CD4-positive, alpha-beta T cell (primary cell): ENCODE measurements around the gene VWF. TPM values are rescaled to one million over a fixed set of nuclear protein-coding genes. Genes with fewer than 3 reads are reported as not detected.

Experiments
- ATAC-seq: fragments of 200-7000 bp; cut with Tn5 transposase; one replicate; pipeline ENCODE4 v1.10.0; 2022; ENCODE audit warnings: mild to moderate bottlenecking; ENCODE audit not compliant: poor library complexity
- CTCF ChIA-PET: fragments of 350-600 bp; sonication (Branson Sonifier 250); formaldehyde crosslinking; loops from one replicate; lab custom pipeline; 2021; ENCODE audit warnings: antibody characterized with exemption, inconsistent platforms; lab: Charles Lee
- POLR2A ChIA-PET: fragments of 350-600 bp; sonication (Branson Sonifier 250); formaldehyde crosslinking; loops from one replicate; lab custom pipeline; 2021; ENCODE audit warnings: antibody characterized with exemption, inconsistent platforms; lab: Charles Lee
- DNase-seq, 14 experiments: peaks; one replicate each; pipeline ENCODE4 v3.0.0-alpha.2; 2013 to 2020; ENCODE audit warnings: mixed read lengths in 2 of 14
- H3K27ac ChIP-seq, 2 donors: one replicate each; pipeline versions ENCODE4 v1.5.1 to v1.7.0; 2013; ENCODE audit warnings: low read length in 2 of 2, low read depth in 1 of 2, mild to moderate bottlenecking in 1 of 2
- H3K27me3 ChIP-seq, 2 experiments: 1 replicate in 1 of 2; 2 replicates in 1 of 2; pipeline versions ENCODE4 v1.6.1 to v1.7.0; 2013; ENCODE audit warnings: low read length in 2 of 2, control low read depth in 1 of 2, mild to moderate bottlenecking in 1 of 2, moderate library complexity in 1 of 2; ENCODE audit not compliant: insufficient read depth in 2 of 2, control insufficient read depth in 1 of 2
- H3K36me3 ChIP-seq: one replicate; pipeline ENCODE4 v1.6.1; 2013; ENCODE audit warnings: low read length, control low read depth; ENCODE audit not compliant: insufficient read depth
- H3K4me1 ChIP-seq: one replicate; pipeline ENCODE4 v1.6.1; 2013; ENCODE audit warnings: low read length, control low read depth; ENCODE audit not compliant: insufficient read depth
- H3K4me3 ChIP-seq: one replicate; pipeline ENCODE4 v1.5.1; 2013; ENCODE audit warnings: mild to moderate bottlenecking, low read length, moderate library complexity
- H3K9me3 ChIP-seq, 2 experiments: 1 replicate in 1 of 2; 2 replicates in 1 of 2; pipeline versions ENCODE4 v1.6.1 to v1.7.0; 2013; ENCODE audit warnings: low read length in 2 of 2, mild to moderate bottlenecking in 2 of 2, control low read depth in 1 of 2, moderate library complexity in 1 of 2; ENCODE audit not compliant: control insufficient read depth in 1 of 2, insufficient read depth in 1 of 2
- H3K27ac Mint-ChIP-seq: one replicate; pipeline ENCODE4 v1.8.0; 2020; ENCODE audit warnings: mixed read lengths
- H3K27me3 Mint-ChIP-seq: one replicate; pipeline ENCODE4 v1.8.0; 2021; ENCODE audit warnings: mixed read lengths
- H3K36me3 Mint-ChIP-seq: one replicate; pipeline ENCODE4 v1.8.0; 2021; ENCODE audit warnings: low read depth, mixed read lengths
- H3K4me1 Mint-ChIP-seq: one replicate; pipeline ENCODE4 v1.8.0; 2021; ENCODE audit warnings: low read depth, mixed read lengths
- H3K4me3 Mint-ChIP-seq: one replicate; pipeline ENCODE4 v1.8.0; 2020; ENCODE audit warnings: mild to moderate bottlenecking, mixed read lengths
- H3K9me3 Mint-ChIP-seq: one replicate; pipeline ENCODE4 v1.8.0; 2020; ENCODE audit warnings: mixed read lengths
- intact Hi-C, 2 experiments: fragments of 100-400 bp; cut with DNase I in 1 of 2; cut with micrococcal nuclease in 1 of 2; formaldehyde crosslinking; loops; one replicate each; pipeline versions ENCODE4 v1.15.1 to v1.9.0; 2023 to 2025; cut with DNase I, micrococcal nuclease
- total RNA-seq, 174 experiments: library from RNA in 2 of 174; stranded (reverse) in 2 of 174; gene quantifications; one replicate each; pipeline ENCODE4 v1.2.3 and lab custom pipeline; 2021 to 2026
- TF ChIP-seq, protein P1 (sequence below): fragments of 200-600 bp; IDR thresholded peaks from one replicate; pipeline ENCODE4 v1.8.0; 2022; ENCODE audit warnings: antibody characterized with exemption, mild to moderate bottlenecking

Gene VWF
- total RNA-seq, 2 experiments from 2014 or later, result 0.20 TPM; not detected in 1

GRCh38 chr12:5905757-5906156 is 218.7 kb downstream of the VWF start:
- Histone ChIP-seq H3K27me3 (peaks cover 0 to 14% of the 10 kb centered on the region in 2 experiments), H3K36me3 (no peaks in the 10 kb centered on the region), H3K4me1 (no peaks in the 10 kb centered on the region), H3K4me3 (no peak overlapping the region), H3K9me3 (peaks cover 0 to 12% of the 10 kb centered on the region in 2 experiments), H3K27ac (no peak overlapping the region)
- Mint-ChIP-seq H3K27ac (no peak overlapping the region), H3K4me1 (no peaks in the 10 kb centered on the region), H3K27me3 (peaks cover 44% of the 10 kb centered on the region), H3K4me3 (no peak overlapping the region), H3K9me3 (no peaks in the 10 kb centered on the region), H3K36me3 (no peaks in the 10 kb centered on the region)
- ChIA-PET POLR2A (no interaction called here), CTCF (no interaction called here)
- DNase-seq, result no peak
- intact Hi-C loops, result no loop called here
- TF ChIP-seq, protein P1, sequence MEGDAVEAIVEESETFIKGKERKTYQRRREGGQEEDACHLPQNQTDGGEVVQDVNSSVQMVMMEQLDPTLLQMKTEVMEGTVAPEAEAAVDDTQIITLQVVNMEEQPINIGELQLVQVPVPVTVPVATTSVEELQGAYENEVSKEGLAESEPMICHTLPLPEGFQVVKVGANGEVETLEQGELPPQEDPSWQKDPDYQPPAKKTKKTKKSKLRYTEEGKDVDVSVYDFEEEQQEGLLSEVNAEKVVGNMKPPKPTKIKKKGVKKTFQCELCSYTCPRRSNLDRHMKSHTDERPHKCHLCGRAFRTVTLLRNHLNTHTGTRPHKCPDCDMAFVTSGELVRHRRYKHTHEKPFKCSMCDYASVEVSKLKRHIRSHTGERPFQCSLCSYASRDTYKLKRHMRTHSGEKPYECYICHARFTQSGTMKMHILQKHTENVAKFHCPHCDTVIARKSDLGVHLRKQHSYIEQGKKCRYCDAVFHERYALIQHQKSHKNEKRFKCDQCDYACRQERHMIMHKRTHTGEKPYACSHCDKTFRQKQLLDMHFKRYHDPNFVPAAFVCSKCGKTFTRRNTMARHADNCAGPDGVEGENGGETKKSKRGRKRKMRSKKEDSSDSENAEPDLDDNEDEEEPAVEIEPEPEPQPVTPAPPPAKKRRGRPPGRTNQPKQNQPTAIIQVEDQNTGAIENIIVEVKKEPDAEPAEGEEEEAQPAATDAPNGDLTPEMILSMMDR, result no peak
- no peak for ATAC-seq

DNA sequence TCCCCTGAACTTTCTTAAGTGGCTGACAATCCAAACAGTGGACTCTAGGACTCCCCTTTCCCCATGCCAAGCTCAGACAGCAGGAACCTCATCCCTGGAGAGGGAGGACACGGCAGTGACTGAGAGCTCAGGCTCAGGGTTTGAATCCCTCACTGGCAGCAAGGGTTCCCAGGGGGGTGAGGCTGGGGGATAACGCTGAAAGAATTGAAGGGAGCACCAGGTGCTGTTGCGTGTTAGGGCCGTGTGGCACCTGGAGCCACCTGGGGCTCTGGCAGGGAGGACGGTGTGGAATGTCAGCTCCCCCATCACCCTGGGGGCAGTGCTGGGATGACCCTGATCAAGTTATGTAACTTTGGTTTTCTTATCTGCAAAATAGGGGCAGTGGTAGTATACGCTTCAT is 219.5 kb downstream of the VWF start:
- ATAC-seq (no peak), DNase-seq (no peak)
- Histone ChIP-seq H3K27ac (no peak overlapping the region), H3K4me3 (no peak overlapping the region), H3K36me3 (no peaks in the 10 kb centered on the region), H3K9me3 (peaks cover 0 to 12% of the 10 kb centered on the region in 2 experiments), H3K4me1 (no peaks in the 10 kb centered on the region), H3K27me3 (peaks cover 2 to 14% of the 10 kb centered on the region in 2 experiments)
- H3K4me3 Mint-ChIP-seq, result no peak overlapping the region
- intact Hi-C loops, result no loop called here
- peaks cover 52% of the 10 kb centered on the region for H3K27me3 Mint-ChIP-seq
- TF ChIP-seq, protein P1, result no peak
- H3K9me3 Mint-ChIP-seq, result no peaks in the 10 kb centered on the region
- no peaks in the 10 kb centered on the region for H3K36me3 Mint-ChIP-seq
- CTCF ChIA-PET, result no interaction called here
- POLR2A ChIA-PET, result no interaction called here
- no peaks in the 10 kb centered on the region for H3K4me1 Mint-ChIP-seq
- H3K27ac Mint-ChIP-seq, result no peak overlapping the region

GRCh38 chr12:5904441-5904840 is 220.0 kb downstream of the VWF start:
- TF ChIP-seq, protein P1, result no peak
- H3K4me3 ChIP-seq, result no peak overlapping the region
- peaks cover 56% of the 10 kb centered on the region for H3K27me3 Mint-ChIP-seq
- DNase-seq (no peak), ATAC-seq (no peak)
- ChIA-PET CTCF (no interaction called here), POLR2A (no interaction called here)
- H3K27me3 ChIP-seq, result peaks cover 2 to 14% of the 10 kb centered on the region in 2 experiments
- no peaks in the 10 kb centered on the region for H3K36me3 ChIP-seq
- no peaks in the 10 kb centered on the region for H3K9me3 Mint-ChIP-seq
- no peaks in the 10 kb centered on the region for H3K36me3 Mint-ChIP-seq
- no peak overlapping the region for H3K27ac Mint-ChIP-seq
- H3K27ac ChIP-seq, result no peak overlapping the region
- H3K4me3 Mint-ChIP-seq, result no peak overlapping the region
- intact Hi-C loops, result no loop called here
- no peaks in the 10 kb centered on the region for H3K4me1 Mint-ChIP-seq
- peaks cover 0 to 12% of the 10 kb centered on the region in 2 experiments for H3K9me3 ChIP-seq
- no peaks in the 10 kb centered on the region for H3K4me1 ChIP-seq
